ENCODE results near the gene KDM1A.

Gene KDM1A

GRCh38 chr1:23069149-23069548, 49.9 kb downstream of the KDM1A start:
- no peak for ATAC-seq
- TF ChIP-seq TOX (CRISPR knock-in tag; IDR thresholded peaks at IDR 0.05; ENCODE audit: borderline replicate concordance) (no peak), ZFP3 (CRISPR knock-in tag; IDR thresholded peaks at IDR 0.05) (no peak), BACH2 (CRISPR knock-in tag; IDR thresholded peaks at IDR 0.05; ENCODE audit: borderline replicate concordance) (no peak), CSDC2 (CRISPR knock-in tag; IDR thresholded peaks at IDR 0.05) (no peak), TSHZ2 (CRISPR knock-in tag; IDR thresholded peaks at IDR 0.05) (no peak), ZNF565 (CRISPR knock-in tag; conservative IDR thresholded peaks at IDR 0.05; ENCODE audit: low read depth) (no peak), ZFP30 (CRISPR knock-in tag; IDR thresholded peaks at IDR 0.05) (no peak), RARB (CRISPR knock-in tag; IDR thresholded peaks at IDR 0.05) (no peak), PATZ1 (CRISPR knock-in tag; IDR thresholded peaks at IDR 0.05; ENCODE audit: borderline replicate concordance) (no peak), CSRNP3 (CRISPR knock-in tag; IDR thresholded peaks at IDR 0.05) (no peak), ESRRG (CRISPR knock-in tag; IDR thresholded peaks at IDR 0.05) (no peak), ARNTL (CRISPR knock-in tag; IDR thresholded peaks at IDR 0.05; ENCODE audit: borderline replicate concordance, low read depth) (no peak), PPARA (CRISPR knock-in tag; IDR thresholded peaks at IDR 0.05; ENCODE audit: borderline replicate concordance) (no peak), ZNF70 (CRISPR knock-in tag; IDR thresholded peaks at IDR 0.05) (no peak), OSR1 (CRISPR knock-in tag; IDR thresholded peaks at IDR 0.05) (no peak)

- TF ChIP-seq PATZ1 (CRISPR knock-in tag; IDR thresholded peaks at IDR 0.05; ENCODE audit: borderline replicate concordance) (no peak), ZFP3 (CRISPR knock-in tag; IDR thresholded peaks at IDR 0.05) (no peak), ZNF565 (CRISPR knock-in tag; conservative IDR thresholded peaks at IDR 0.05; ENCODE audit: low read depth) (no peak), ZC3H10 (CRISPR knock-in tag; IDR thresholded peaks at IDR 0.05) (no peak), TCF4 (CRISPR knock-in tag; IDR thresholded peaks at IDR 0.05; ENCODE audit: borderline replicate concordance) (no peak), CSRNP3 (CRISPR knock-in tag; IDR thresholded peaks at IDR 0.05) (no peak), ESRRG (CRISPR knock-in tag; IDR thresholded peaks at IDR 0.05) (no peak), ARNTL (CRISPR knock-in tag; IDR thresholded peaks at IDR 0.05; ENCODE audit: borderline replicate concordance, low read depth) (no peak), ZFP30 (CRISPR knock-in tag; IDR thresholded peaks at IDR 0.05) (no peak), ZNF8 (CRISPR knock-in tag; IDR thresholded peaks at IDR 0.05) (no peak), CREB5 (CRISPR knock-in tag; IDR thresholded peaks at IDR 0.05; ENCODE audit: low read depth) (no peak), BACH2 (CRISPR knock-in tag; IDR thresholded peaks at IDR 0.05; ENCODE audit: borderline replicate concordance) (no peak), POU6F1 (CRISPR knock-in tag; IDR thresholded peaks at IDR 0.05; ENCODE audit: borderline replicate concordance, low read depth) (no peak), TOX (CRISPR knock-in tag; IDR thresholded peaks at IDR 0.05; ENCODE audit: borderline replicate concordance) (no peak), OSR1 (CRISPR knock-in tag; IDR thresholded peaks at IDR 0.05) (no peak), GLIS3 (CRISPR knock-in tag; IDR thresholded peaks at IDR 0.05) (no peak), CSDC2 (CRISPR knock-in tag; IDR thresholded peaks at IDR 0.05) (no peak), SNAI2 (CRISPR knock-in tag; IDR thresholded peaks at IDR 0.05) (no peak), RARB (CRISPR knock-in tag; IDR thresholded peaks at IDR 0.05) (no peak), PPARA (CRISPR knock-in tag; IDR thresholded peaks at IDR 0.05; ENCODE audit: borderline replicate concordance) (no peak)
- no peak for ATAC-seq
Measured at GRCh38 chr1:23069675-23070074, 50.4 kb downstream of the KDM1A start.

Data from SK-N-SH treated with all-trans-retinoic acid at 6 μM for 48 hours (cell line).